Fibroblast of lung (primary cell): ENCODE measurements around the gene RSL24D1.

ENCODE experiments used
- CTCF ChIP-seq, 2 donors: IDR thresholded peaks in 1 of 2; conservative IDR thresholded peaks in 1 of 2; 1 replicate in 1 of 2; 2 replicates in 1 of 2; pipeline ENCODE4 v1.5.1; 2011 to 2012; ENCODE audit warnings: low read length in 2 of 2, control low read depth in 1 of 2, inconsistent platforms in 1 of 2, low read depth in 1 of 2, mild to moderate bottlenecking in 1 of 2
- EZH2 ChIP-seq: IDR thresholded peaks from 2 replicates; pipeline ENCODE4 v1.5.1; 2012; ENCODE audit warnings: low read length, control low read depth, mild to moderate bottlenecking; ENCODE audit errors: missing control alignments

DNA sequence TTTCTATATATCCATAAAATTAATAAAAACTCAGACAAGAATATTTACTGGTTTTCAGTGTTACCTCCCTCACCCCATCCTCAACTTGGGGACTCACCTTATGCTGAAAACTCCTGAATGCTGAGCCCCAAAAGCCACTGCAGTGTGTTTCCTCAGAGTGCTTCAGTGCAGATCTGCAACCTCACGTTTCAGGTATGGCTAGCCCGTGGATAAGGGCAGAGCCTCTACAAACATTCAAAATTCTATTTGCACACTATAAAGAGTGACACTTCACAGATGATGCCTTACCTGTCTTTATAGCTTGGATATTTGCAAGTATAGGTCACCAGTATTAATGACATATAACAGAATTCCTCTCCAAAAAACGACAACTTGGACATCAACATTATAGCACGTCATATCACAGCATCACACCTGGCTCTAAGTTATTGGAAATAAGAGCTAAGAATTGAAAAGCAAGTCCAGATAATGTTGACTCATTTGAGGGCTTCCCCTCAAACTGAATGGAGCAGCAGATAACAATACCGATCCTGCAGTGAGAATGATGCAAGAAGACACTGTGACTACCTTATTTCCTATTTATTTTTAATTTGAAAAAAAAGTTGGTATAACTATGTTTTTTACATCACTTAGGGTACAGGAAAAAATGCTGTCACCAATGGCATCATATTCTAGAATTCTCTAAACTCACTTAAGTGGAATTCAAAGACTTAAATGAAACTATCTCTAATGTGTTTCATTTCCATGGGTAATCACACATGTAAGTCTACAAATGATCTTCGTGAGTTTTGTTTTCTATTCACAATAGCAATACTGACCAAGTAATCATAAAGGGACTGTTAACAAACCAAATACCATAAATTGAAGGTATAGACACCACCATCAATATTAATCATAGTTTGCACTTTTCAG lies 40.7 kb upstream of the RSL24D1 start:
- no peak for TF ChIP-seq CTCF (conservative IDR thresholded peaks at IDR 0.05 in 1 of 2, IDR thresholded peaks at IDR 0.05 in 1 of 2; ENCODE audit: low read depth in 1 of 2, low read length in 2 of 2)
- no peak for TF ChIP-seq EZH2
